IMR-90 (cell line): ENCODE results near the gene PTP4A2. TPM values are rescaled to one million over a fixed set of nuclear protein-coding genes. Genes with fewer than 3 reads are reported as not detected.

Experiments
- ATAC-seq: fragments of 200-7000 bp; cut with Tn5 transposase; 2 replicates; pipeline ENCODE4 v1.9.1; 2020; ENCODE audit warnings: low read depth, mild to moderate bottlenecking, moderate library complexity
- BruUV-seq: library from RNA; stranded (reverse); fragments of 400-500 nt; replicated peaks from 2 replicates; lab custom pipeline; 2021; lab: Mats Ljungman, UMichigan
- CTCF ChIA-PET: fragments of 300-600 bp; formaldehyde crosslinking; extraction: SDS; loops from one replicate; lab custom pipeline; 2021; ENCODE audit warnings: antibody characterized with exemption; lab: Yijun Ruan, JAX
- POLR2A ChIA-PET: fragments of 300-600 bp; sonication (Branson Sonifier 250); formaldehyde crosslinking; loops from one replicate; lab custom pipeline; 2022; ENCODE audit warnings: antibody characterized with exemption; ENCODE audit not compliant: unreplicated experiment; lab: Charles Lee
- DNase-seq: peaks from one replicate; pipeline ENCODE4 v3.0.0; 2013
- H2AFZ ChIP-seq: replicated peaks from 2 replicates; pipeline ENCODE3; 2013; ENCODE audit warnings: low read length, mild to moderate bottlenecking; ENCODE audit not compliant: poor library complexity
- H2AK5ac ChIP-seq: 2 replicates; pipeline ENCODE4 v1.6.1; 2013; ENCODE audit warnings: low read depth, low read length, inconsistent platforms
- H2AK9ac ChIP-seq: replicated peaks from 2 replicates; pipeline ENCODE3; 2013; ENCODE audit warnings: mild to moderate bottlenecking, low read depth, low read length, moderate library complexity; ENCODE audit not compliant: poor library complexity
- H2BK120ac ChIP-seq: 2 replicates; pipeline ENCODE4 v1.6.1; 2013; ENCODE audit warnings: low read depth, low read length, inconsistent platforms
- H2BK15ac ChIP-seq: 3 replicates; pipeline ENCODE4 v1.6.1; 2013; ENCODE audit warnings: low read depth, low read length, inconsistent platforms
- H2BK20ac ChIP-seq: 2 replicates; pipeline ENCODE4 v1.6.1; 2013; ENCODE audit warnings: low read depth, mild to moderate bottlenecking, inconsistent platforms, low read length, moderate library complexity
- H2BK5ac ChIP-seq: 2 replicates; pipeline ENCODE4 v1.6.1; 2013; ENCODE audit warnings: mild to moderate bottlenecking, low read depth, low read length, inconsistent platforms; ENCODE audit not compliant: poor library complexity, severe bottlenecking
- H3K14ac ChIP-seq: replicated peaks from 2 replicates; pipeline ENCODE4 v1.6.1; 2013; ENCODE audit warnings: low read depth, low read length, inconsistent platforms
- H3K18ac ChIP-seq: 2 replicates; pipeline ENCODE4 v1.6.1; 2013; ENCODE audit warnings: low read depth, low read length, control low read depth
- H3K23ac ChIP-seq: 2 replicates; pipeline ENCODE4 v1.6.1; 2013; ENCODE audit warnings: low read depth, low read length, inconsistent platforms
- H3K27ac ChIP-seq: 2 replicates; pipeline ENCODE4 v1.5.1; 2013; ENCODE audit warnings: mild to moderate bottlenecking, control low read depth, low read length; ENCODE audit not compliant: insufficient read depth
- H3K27me3 ChIP-seq: 2 replicates; pipeline ENCODE4 v1.6.1; 2013; ENCODE audit warnings: low read length; ENCODE audit not compliant: control insufficient read depth, insufficient read depth
- H3K36me3 ChIP-seq: 2 replicates; pipeline ENCODE4 v1.6.1; 2013; ENCODE audit warnings: low read length, mixed read lengths; ENCODE audit not compliant: control insufficient read depth, insufficient read depth
- H3K4ac ChIP-seq: 2 replicates; pipeline ENCODE4 v1.6.1; 2013; ENCODE audit warnings: low read depth, low read length, inconsistent platforms
- H3K4me1 ChIP-seq: 2 replicates; pipeline ENCODE4 v1.6.1; 2013; ENCODE audit warnings: low read length, mixed read lengths; ENCODE audit not compliant: control insufficient read depth, insufficient read depth
- H3K4me2 ChIP-seq: 2 replicates; pipeline ENCODE4 v1.6.1; 2013; ENCODE audit warnings: low read depth, mild to moderate bottlenecking, control low read depth, low read length, moderate library complexity
- H3K4me3 ChIP-seq: 2 replicates; pipeline ENCODE4 v1.5.1; 2013; ENCODE audit warnings: low read depth, mild to moderate bottlenecking, control low read depth, low read length, moderate library complexity; ENCODE audit not compliant: insufficient read depth
- H3K56ac ChIP-seq: 2 replicates; pipeline ENCODE4 v1.6.1; 2013; ENCODE audit warnings: low read length, inconsistent platforms; ENCODE audit not compliant: insufficient read depth; ENCODE audit errors: extremely low read depth
- H3K79me1 ChIP-seq, 2 experiments: 2 replicates each; pipeline ENCODE4 v1.6.1; 2013; ENCODE audit warnings: low read length in 2 of 2, inconsistent platforms in 1 of 2, low read depth in 1 of 2
- H3K9ac ChIP-seq: 2 replicates; pipeline ENCODE4 v1.6.1; 2013; ENCODE audit warnings: low read depth, low read length, control low read depth
- H3K9me1 ChIP-seq: 2 replicates; pipeline ENCODE4 v1.6.1; 2013; ENCODE audit warnings: low read length, inconsistent platforms; ENCODE audit not compliant: insufficient read depth
- H3K9me3 ChIP-seq: 2 replicates; pipeline ENCODE4 v1.6.1; 2013; ENCODE audit warnings: low read length; ENCODE audit not compliant: control insufficient read depth, insufficient read depth
- H4K20me1 ChIP-seq: 2 replicates; pipeline ENCODE4 v1.6.1; 2013; ENCODE audit warnings: low read length, inconsistent platforms; ENCODE audit not compliant: insufficient read depth
- H4K5ac ChIP-seq: 2 replicates; pipeline ENCODE4 v1.6.1; 2013; ENCODE audit warnings: mild to moderate bottlenecking, low read depth, low read length, control low read depth
- H4K8ac ChIP-seq, 2 experiments: 2 replicates each; pipeline ENCODE4 v1.6.1; 2013; ENCODE audit warnings: low read depth in 2 of 2, low read length in 2 of 2, control low read depth in 1 of 2, inconsistent platforms in 1 of 2
- H4K91ac ChIP-seq: 2 replicates; pipeline ENCODE4 v1.6.1; 2013; ENCODE audit warnings: low read depth, low read length, inconsistent platforms; ENCODE audit not compliant: insufficient read depth
- ELK1 ChIP-seq: fragments of 150-350 bp; IDR thresholded peaks from 2 replicates; pipeline ENCODE4 v1.6.1; 2016; ENCODE audit warnings: low read depth, mild to moderate bottlenecking, low read length, moderate library complexity, borderline replicate concordance
- FOS ChIP-seq: fragments of 150-350 bp; IDR thresholded peaks from 2 replicates; pipeline ENCODE4 v1.6.1; 2016; ENCODE audit warnings: low read depth, low read length
- MXI1 ChIP-seq: IDR thresholded peaks from 2 replicates; pipeline ENCODE4 v1.6.1; 2012; ENCODE audit warnings: low read depth, mild to moderate bottlenecking, low read length, moderate library complexity, borderline replicate concordance
- WGBS, 2 experiments: methylation state at CpG; one replicate each; pipeline versions ENCODE4 v1.1.5 to v1.1.7; 2013; ENCODE audit warnings: missing lambda C conversion rate in 2 of 2; ENCODE audit not compliant: insufficient read length in 1 of 2; ENCODE audit errors: extremely low coverage in 2 of 2; 5-methylcytosine and 5-hydroxymethylcytosine counted together
- dilution Hi-C: fragments of 300-500 bp; cut with HindIII; formaldehyde crosslinking; loops from one replicate; pipeline ENCODE4 v1.14.3; 2018; ENCODE audit warnings: low sequenced_read_pairs; ENCODE audit not compliant: unreplicated experiment
- in situ Hi-C: fragments of 300-500 bp; cut with MboI; formaldehyde crosslinking; loops from 3 replicates; pipeline ENCODE4 v1.14.3; 2019; ENCODE audit warnings: low sequenced_read_pairs, inconsistent platforms, mixed read lengths
- intact Hi-C: fragments of 100-400 bp; cut with micrococcal nuclease; formaldehyde crosslinking; loops from 2 replicates; pipeline ENCODE4 v1.10.0; 2022
- polyA plus RNA-seq, 3 experiments: library from polyadenylated mRNA; depleted of rRNA; stranded (reverse); fragments of >200 nt; gene quantifications; 2 replicates each; pipeline ENCODE4 v1.2.3, GENCODE V29; 2012; ENCODE audit warnings: low replicate concordance in 1 of 3
- total RNA-seq: library from RNA; depleted of rRNA; stranded (reverse); fragments of >200 nt; gene quantifications from 2 replicates; pipeline ENCODE4 v1.2.3, GENCODE V29; 2012

The PTP4A2 gene
- total and polyA plus RNA-seq, 2 of the 4 experiments (the other 2 are of a cell fraction): 135 to 328 TPM

GRCh38 chr1:31883357-31883942 lies 54.7 kb downstream of the PTP4A2 start:
- Histone ChIP-seq H3K4me3 (no peak overlapping the region), H3K4me1 (peaks cover 4% of the 10 kb centered on the region), H2BK120ac (no peak overlapping the region), H3K79me1 (no peaks in the 10 kb centered on the region), H4K20me1 (no peaks in the 10 kb centered on the region), H2BK15ac (no peak overlapping the region), H3K36me3 (no peaks in the 10 kb centered on the region), H3K27ac (no peak overlapping the region), H3K23ac (no peak overlapping the region), H4K8ac (no peak overlapping the region), H3K9me3 (no peaks in the 10 kb centered on the region), H2AFZ (no peak overlapping the region), H3K4ac (no peak overlapping the region), H3K56ac (no peak overlapping the region), H2BK5ac (no peak overlapping the region), H2AK9ac (no peak overlapping the region), H3K9me1 (peaks cover 4% of the 10 kb centered on the region; the same call in 1 of the 2 replicates), H2AK5ac (no peak overlapping the region), H3K4me2 (no peak overlapping the region), H2BK20ac (no peak overlapping the region), H3K14ac (no peak overlapping the region), H3K27me3 (peaks cover 2% of the 10 kb centered on the region; the same call in 1 of the 2 replicates), H4K91ac (no peak overlapping the region), H3K9ac (no peak overlapping the region), H3K18ac (no peak overlapping the region), H4K5ac (no peak overlapping the region)
- intact Hi-C loops (no loop called here), dilution Hi-C loops (no loop called here), in situ Hi-C loops (loop anchor here (25.0 kb wide), 1 partner anchor 104 kb away; no protein-coding TSS in a partner anchor)
- DNase-seq (no peak), ATAC-seq (no peak)
- WGBS, 2 experiments: no CpG with 5 or more reads among the region's 3 CpGs
- ChIA-PET POLR2A (no interaction called here), CTCF (no interaction called here)
- BruUV-seq: no TSS peak
- no peak for TF ChIP-seq MXI1
- TF ChIP-seq FOS: no peak
- TF ChIP-seq ELK1: no peak
